Esophagus squamous epithelium (tissue), 4 donors: Measurements from ENCODE around the gene EIF4E.

Experiments
- CTCF ChIP-seq, 6 experiments: fragments of 450-650 bp in 4 of 6; fragments of 200-600 bp in 2 of 6; sonication (generic) in 2 of 6; IDR thresholded peaks; one replicate each; pipeline ENCODE4 v1.5.1; 2016 to 2019; ENCODE audit warnings: antibody characterized with exemption in 6 of 6, mild to moderate bottlenecking in 4 of 6, moderate library complexity in 4 of 6
- POLR2A ChIP-seq, 4 donors: fragments of 450-650 bp; IDR thresholded peaks; one replicate each; pipeline ENCODE4 v1.6.1; 2017; ENCODE audit warnings: antibody characterized with exemption in 4 of 4, mild to moderate bottlenecking in 4 of 4, moderate library complexity in 3 of 4

- no peak for TF ChIP-seq CTCF (IDR thresholded peaks at IDR 0.05)
- TF ChIP-seq POLR2A (IDR thresholded peaks at IDR 0.05) = no peak
Observed at GRCh38 chr4:98903561-98903960, 25.4 kb downstream of the EIF4E start.
